AG09319 (cell line): ENCODE data around the gene CBX5.

ENCODE experiments used
- DNase-seq: peaks from one replicate; pipeline ENCODE4 v3.0.0-alpha.2; 2010; ENCODE audit warnings: low read depth; ENCODE audit errors: extremely low read depth
- CTCF ChIP-seq: IDR thresholded peaks from 2 replicates; pipeline ENCODE4 v1.5.1; 2011; ENCODE audit warnings: low read depth, mild to moderate bottlenecking, inconsistent platforms, low read length, moderate library complexity

Gene CBX5

GRCh38 chr12:54253240-54253639 is 26.7 kb downstream of the CBX5 start:
- DNase-seq = no peak
- no peak for TF ChIP-seq CTCF

- peak; percentile 61 for TF ChIP-seq CTCF
- no peak for DNase-seq
Measured at GRCh38 chr12:54251667-54252284, 28.1 kb downstream of the CBX5 start.

- no peak for TF ChIP-seq CTCF
- no peak for DNase-seq
Measured at GRCh38 chr12:54249489-54249888, 30.4 kb downstream of the CBX5 start.

- DNase-seq = no peak
- TF ChIP-seq CTCF = no peak
Measured at GRCh38 chr12:54246011-54246641, 33.8 kb downstream of the CBX5 start.

GRCh38 chr12:54240971-54241588 is 38.8 kb downstream of the CBX5 start:
- no peak for TF ChIP-seq CTCF
- no peak for DNase-seq

- TF ChIP-seq CTCF = no peak
- no peak for DNase-seq
Measured at GRCh38 chr12:54240129-54240528, 39.8 kb downstream of the CBX5 start.

- no peak for TF ChIP-seq CTCF
- no peak for DNase-seq
Measured at GRCh38 chr12:54239620-54240019, 40.3 kb downstream of the CBX5 start.
